OCI-M1 (cell line): ENCODE measurements around the gene GET3.
"Not testable (repeated sequence)": the region's sequence is repeated elsewhere in the genome, so short reads cannot be mapped to it uniquely, and the experiment has no call there.

Source experiments
- DNase-seq: peaks from one replicate; lab custom pipeline; 2025; lab: John Stamatoyannopoulos, UW

Gene GET3

DNA sequence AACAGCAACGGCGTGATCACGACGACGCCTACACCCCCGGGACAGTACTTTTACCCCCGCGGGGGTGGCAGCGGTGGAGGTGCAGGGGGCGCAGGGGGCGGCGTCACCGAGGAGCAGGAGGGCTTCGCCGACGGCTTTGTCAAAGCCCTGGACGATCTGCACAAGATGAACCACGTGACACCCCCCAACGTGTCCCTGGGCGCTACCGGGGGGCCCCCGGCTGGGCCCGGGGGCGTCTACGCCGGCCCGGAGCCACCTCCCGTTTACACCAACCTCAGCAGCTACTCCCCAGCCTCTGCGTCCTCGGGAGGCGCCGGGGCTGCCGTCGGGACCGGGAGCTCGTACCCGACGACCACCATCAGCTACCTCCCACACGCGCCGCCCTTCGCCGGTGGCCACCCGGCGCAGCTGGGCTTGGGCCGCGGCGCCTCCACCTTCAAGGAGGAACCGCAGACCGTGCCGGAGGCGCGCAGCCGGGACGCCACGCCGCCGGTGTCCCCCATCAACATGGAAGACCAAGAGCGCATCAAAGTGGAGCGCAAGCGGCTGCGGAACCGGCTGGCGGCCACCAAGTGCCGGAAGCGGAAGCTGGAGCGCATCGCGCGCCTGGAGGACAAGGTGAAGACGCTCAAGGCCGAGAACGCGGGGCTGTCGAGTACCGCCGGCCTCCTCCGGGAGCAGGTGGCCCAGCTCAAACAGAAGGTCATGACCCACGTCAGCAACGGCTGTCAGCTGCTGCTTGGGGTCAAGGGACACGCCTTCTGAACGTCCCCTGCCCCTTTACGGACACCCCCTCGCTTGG lies 55.0 kb downstream of the GET3 start:
- DNase-seq: peak; percentile 78

DNA sequence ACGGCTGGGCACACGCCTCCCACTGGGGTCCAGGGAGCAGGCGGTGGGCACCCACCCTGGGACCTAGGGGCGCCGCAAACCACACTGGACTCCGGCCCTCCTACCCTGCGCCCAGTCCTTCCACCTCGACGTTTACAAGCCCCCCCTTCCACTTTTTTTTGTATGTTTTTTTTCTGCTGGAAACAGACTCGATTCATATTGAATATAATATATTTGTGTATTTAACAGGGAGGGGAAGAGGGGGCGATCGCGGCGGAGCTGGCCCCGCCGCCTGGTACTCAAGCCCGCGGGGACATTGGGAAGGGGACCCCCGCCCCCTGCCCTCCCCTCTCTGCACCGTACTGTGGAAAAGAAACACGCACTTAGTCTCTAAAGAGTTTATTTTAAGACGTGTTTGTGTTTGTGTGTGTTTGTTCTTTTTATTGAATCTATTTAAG lies 55.6 kb downstream of the GET3 start:
- DNase-seq: peak; percentile 68

DNA sequence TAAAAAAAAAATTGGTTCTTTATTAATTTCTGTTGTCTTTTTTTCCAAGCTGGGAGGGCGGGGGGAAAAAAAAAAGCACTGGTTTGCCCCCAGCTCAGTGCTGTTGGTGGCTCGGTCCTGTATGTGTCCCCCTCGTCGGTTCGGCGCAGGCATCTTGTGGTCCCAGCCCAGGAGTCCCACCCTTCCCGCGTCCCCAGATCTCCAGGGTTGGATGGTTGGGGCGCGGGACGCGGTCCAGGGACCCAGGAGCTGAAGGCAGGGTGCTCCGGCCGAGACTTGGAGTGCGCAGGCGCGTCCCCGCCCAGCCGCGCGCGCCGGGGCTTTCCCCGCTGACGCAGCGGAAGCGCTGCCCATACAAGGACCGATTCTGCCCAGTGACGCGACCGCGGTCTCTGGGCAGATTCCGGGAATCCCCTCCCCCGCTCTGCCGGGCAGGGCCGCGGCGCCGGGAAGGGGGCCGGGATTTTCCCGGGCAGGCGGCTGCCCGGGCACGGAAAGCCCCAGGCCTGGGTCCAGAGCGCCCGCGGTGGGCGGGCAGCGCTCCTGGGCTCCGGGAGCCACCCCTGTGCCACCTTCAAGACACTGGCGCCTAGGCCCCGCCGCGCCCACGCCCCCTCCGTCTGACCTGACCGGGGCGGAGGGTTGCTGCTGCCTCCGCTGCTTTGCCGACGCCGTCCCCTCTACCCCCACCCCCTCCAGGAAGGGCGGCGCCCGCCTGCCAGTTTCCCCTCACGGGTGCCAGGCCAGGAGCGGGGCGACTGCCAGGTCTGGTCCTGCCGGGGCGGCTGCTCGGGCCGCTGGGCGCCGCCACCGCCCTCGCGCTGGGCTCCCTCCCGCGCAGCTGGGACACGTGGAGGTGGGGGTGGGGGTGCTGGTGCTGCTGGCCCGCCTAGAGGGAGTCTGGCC lies 56.2 kb downstream of the GET3 start:
- peak; percentile 92 for DNase-seq

DNA sequence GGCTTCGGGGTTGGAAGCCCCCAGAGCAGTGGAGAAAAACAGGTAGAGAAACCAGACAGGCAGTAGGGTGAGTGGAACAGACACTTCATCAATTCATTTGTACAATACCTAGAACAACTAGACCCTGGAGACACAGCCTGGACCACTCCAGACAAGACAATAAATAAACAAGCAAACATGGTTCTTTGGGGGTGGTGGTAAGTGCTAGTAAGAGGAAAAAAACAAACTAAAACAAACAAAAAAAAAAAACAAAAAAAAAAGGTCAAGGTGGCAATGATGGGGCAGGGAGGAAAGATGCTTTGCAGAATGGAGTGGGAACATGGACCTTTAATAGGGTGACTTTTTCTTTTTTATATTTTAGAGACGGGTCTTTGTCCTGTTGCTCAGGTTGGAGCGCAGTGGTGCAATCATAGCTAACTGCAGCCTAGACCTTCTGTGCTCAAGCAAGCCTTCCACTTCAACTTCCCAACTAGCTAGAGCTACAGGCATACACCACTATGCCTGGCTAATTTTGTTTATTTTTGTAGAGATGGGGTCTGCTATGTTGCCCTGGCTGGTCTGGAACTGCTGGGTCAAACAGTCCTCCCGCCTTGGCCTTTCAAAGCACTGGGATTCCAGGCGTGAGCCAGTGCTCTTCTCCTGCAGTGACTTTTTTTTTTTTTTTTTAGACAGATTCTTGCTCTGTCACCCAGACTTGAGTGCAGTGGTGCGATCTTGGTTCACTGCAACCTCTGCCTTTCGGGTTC lies 57.1 kb downstream of the GET3 start:
- no peak for DNase-seq

DNA sequence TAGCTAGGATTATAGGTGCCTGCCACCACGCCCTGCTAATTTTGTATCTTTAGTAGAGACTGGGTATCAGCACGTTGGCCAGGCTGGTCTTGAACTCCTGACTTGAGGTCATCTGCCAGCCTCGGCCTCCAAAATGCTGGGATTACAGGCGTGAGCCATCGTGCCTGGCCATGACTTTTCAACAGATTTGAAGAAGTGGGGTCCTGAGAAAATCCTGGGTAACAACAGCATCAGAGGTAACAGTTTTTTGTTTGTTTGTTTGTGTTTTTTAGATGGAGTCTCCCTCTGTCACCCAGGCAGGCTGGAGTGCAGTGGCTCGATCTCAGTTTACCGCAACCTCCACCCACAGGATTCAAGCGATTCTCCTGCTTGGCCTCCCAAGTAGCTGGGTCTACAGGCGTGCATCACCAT lies 57.7 kb downstream of the GET3 start:
- DNase-seq: no peak

DNA sequence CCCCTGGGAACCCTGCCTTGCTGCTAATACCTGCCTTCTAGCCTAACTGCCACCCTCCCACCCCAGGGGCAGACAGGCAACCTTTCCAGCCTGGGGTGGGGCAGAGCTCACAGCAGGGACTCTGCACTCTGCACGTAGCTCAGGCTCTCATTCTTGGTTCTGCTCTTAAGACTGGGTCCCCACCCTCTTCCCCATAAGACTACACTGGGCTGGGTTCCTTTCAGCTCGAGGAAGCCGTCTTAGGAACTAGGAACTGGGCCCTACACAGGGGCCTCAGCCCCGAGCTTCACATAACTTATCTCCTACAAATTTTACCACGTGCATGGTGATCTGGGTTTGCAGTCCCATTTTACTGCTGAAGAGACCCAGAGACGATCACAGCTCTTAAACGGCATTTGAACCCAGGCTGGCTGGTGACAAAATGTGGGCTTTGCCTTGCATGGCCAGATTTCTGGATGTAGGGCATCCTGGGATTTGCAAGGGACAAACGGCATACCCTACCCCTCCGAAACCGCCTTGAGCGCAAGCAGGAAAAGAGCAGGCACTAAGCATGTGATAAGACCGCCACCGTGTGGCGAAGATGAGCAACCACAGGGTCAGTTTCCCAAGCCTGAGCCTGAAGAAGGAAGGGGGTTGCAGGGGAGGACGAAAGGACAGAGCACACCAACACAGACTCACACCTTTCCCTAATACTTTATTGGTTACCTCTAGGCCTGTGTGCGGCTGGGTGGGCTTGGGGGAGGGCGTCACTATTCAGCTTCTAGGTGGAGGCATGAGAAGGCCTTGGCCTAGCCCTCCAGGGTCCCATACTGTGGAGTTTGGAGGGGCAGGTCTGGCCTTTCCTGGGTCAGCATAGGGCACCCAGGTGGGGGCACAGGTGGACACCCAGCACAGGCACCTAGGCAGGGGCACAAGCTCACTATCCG lies 59.1 kb downstream of the GET3 start:
- peak; percentile 83 for DNase-seq

DNA sequence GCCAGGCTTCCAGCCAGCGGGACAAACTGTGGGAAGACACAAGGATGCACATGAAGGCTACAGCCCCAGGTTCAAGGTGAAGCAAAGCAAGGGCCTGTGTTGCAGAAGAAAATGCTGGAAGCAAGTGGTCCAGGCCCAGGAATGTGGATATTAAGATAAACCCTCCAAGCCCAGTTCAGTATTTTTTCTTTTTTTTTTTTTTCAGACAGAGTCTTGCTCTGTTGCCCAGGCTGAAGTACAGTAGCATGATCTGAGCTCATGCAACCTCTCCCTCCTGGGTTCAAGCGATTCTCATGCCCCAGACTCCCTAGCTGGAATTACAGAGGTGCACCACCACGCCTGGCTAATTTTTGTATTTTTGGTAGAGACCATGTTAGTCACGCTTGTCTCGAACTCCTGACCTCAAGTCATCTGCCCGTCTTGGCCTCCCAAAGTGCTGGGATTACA lies 59.9 kb downstream of the GET3 start:
- DNase-seq: no peak

DNA sequence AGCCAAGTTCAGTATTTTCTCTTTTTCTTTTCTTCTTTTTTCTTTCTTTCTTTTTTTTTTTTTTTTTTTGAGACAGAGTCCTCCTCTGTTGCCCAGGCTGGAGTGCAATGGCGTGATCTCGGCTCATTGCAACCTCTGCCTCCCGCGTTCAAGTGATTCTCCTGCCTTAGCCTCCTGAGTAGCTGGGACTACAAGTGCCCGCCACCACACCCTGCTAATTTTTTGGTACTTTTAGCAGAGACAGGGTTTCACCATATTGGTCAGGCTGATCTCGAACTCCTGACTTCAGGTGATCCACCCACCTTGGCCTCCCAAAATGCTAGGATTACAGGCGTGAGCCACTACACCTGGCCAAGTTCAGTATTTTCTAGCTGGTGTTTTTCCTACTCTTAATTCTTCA lies 60.3 kb downstream of the GET3 start:
- not testable (repeated sequence) for DNase-seq
